Gastroesophageal sphincter (tissue), 4 donors: Measurements from ENCODE around the gene CMIP. TPM values are rescaled to one million over a fixed set of nuclear protein-coding genes. Genes with fewer than 3 reads are reported as not detected.

ENCODE experiments used
- ATAC-seq: fragments of 150-250 bp; one replicate; pipeline ENCODE4 v1.9.1; 2016; ENCODE audit warnings: mild to moderate bottlenecking, moderate library complexity
- H3K27ac ChIP-seq, 4 donors: fragments of 200-600 bp; sonication (generic) in 3 of 4; 1 replicate in 3 of 4; 2 replicates in 1 of 4; pipeline ENCODE4 v1.5.1; 2016 to 2019
- H3K27me3 ChIP-seq: fragments of 200-600 bp; sonication (generic); one replicate; pipeline ENCODE4 v1.5.1; 2019
- H3K36me3 ChIP-seq, 2 donors: fragments of 200-600 bp; sonication (generic); one replicate each; pipeline ENCODE4 v1.5.1; 2019; ENCODE audit warnings: control low read depth in 1 of 2
- H3K4me1 ChIP-seq, 3 donors: fragments of 200-600 bp; sonication (generic); 1 replicate in 2 of 3; 2 replicates in 1 of 3; pipeline ENCODE4 v1.5.1; 2016 to 2019; ENCODE audit warnings: control low read depth in 2 of 3
- H3K4me3 ChIP-seq, 2 donors: fragments of 200-600 bp; sonication (generic); one replicate each; pipeline ENCODE4 v1.5.1; 2019; ENCODE audit warnings: mild to moderate bottlenecking in 1 of 2, moderate library complexity in 1 of 2
- H3K9me3 ChIP-seq, 3 donors: fragments of 200-600 bp; sonication (generic); one replicate each; pipeline ENCODE4 v1.5.1; 2017 to 2019; ENCODE audit warnings: control low read depth in 2 of 3
- CTCF ChIP-seq, 4 experiments: fragments of 200-600 bp in 2 of 4; fragments of 450-650 bp in 2 of 4; sonication (generic) in 1 of 4; IDR thresholded peaks; one replicate each; pipeline ENCODE4 v1.5.1; 2017 to 2019; ENCODE audit warnings: antibody characterized with exemption in 4 of 4, mild to moderate bottlenecking in 2 of 4, moderate library complexity in 2 of 4
- EP300 ChIP-seq: sonication (generic); formaldehyde crosslinking; IDR thresholded peaks from one replicate; pipeline ENCODE4 v1.6.1; 2017; ENCODE audit warnings: antibody characterized with exemption, mild to moderate bottlenecking
- POLR2A ChIP-seq, 2 donors: fragments of 450-650 bp; IDR thresholded peaks; one replicate each; pipeline ENCODE4 v1.6.1; 2017; ENCODE audit warnings: antibody characterized with exemption in 2 of 2, mild to moderate bottlenecking in 2 of 2, moderate library complexity in 1 of 2
- POLR2AphosphoS5 ChIP-seq: sonication (generic); formaldehyde crosslinking; IDR thresholded peaks from one replicate; pipeline ENCODE4 v1.6.1; 2017; ENCODE audit warnings: antibody characterized with exemption
- WGBS, 2 donors: methylation state at CpG; one replicate each; pipeline ENCODE4 v1.1.5; 2018; ENCODE audit warnings: low coverage in 1 of 2; 5-methylcytosine and 5-hydroxymethylcytosine counted together
- total RNA-seq, 4 donors: library from RNA; depleted of rRNA; stranded (reverse); fragments of >200 nt; gene quantifications; one replicate each; pipeline ENCODE4 v1.1.0, GENCODE V29; 2016

Gene CMIP
- total RNA-seq, 4 donors from 2014 or later = 13.4 to 24.0 (median 19.2) TPM

GRCh38 chr16:81720973-81721906 lies 276.6 kb downstream of the CMIP start:
- H3K9me3 ChIP-seq = no peaks in the 10 kb centered on the region
- H3K27ac ChIP-seq = no peak overlapping the region
- no peak for TF ChIP-seq CTCF (IDR thresholded peaks at IDR 0.05)
- TF ChIP-seq POLR2AphosphoS5 = peak; percentile 82
- TF ChIP-seq EP300 = no peak
- H3K27me3 ChIP-seq = no peaks in the 10 kb centered on the region
- WGBS, 2 donors = 36 to 43% methylated on average over 8 to 10 of the region's 10 CpGs
- peaks cover 0 to 14% (median 5%) of the 10 kb centered on the region in 3 donors for H3K4me1 ChIP-seq
- H3K36me3 ChIP-seq = no peaks in the 10 kb centered on the region
- no peak overlapping the region for H3K4me3 ChIP-seq
- ATAC-seq = peak; percentile 20

- H3K4me1 ChIP-seq = peaks cover 0 to 14% (median 5%) of the 10 kb centered on the region in 3 donors
- TF ChIP-seq EP300 = no peak
- TF ChIP-seq CTCF (IDR thresholded peaks at IDR 0.05) = peak; percentile 59 to 84 (median 80)
- TF ChIP-seq POLR2AphosphoS5 = no peak
- TF ChIP-seq POLR2A (IDR thresholded peaks at IDR 0.05) = no peak
- ATAC-seq = peak; percentile 82
- no peaks in the 10 kb centered on the region for H3K36me3 ChIP-seq
- 30 to 43% methylated on average over 6 to 7 of the region's 8 CpGs for WGBS, 2 donors
- no peak overlapping the region for H3K4me3 ChIP-seq
- H3K27ac ChIP-seq = no peak overlapping the region
- no peaks in the 10 kb centered on the region for H3K9me3 ChIP-seq
- H3K27me3 ChIP-seq = no peaks in the 10 kb centered on the region
These were observed 278.6 kb downstream of the CMIP start for GRCh38 chr16:81723098-81723723.

GRCh38 chr16:81728435-81728834 lies 283.8 kb downstream of the CMIP start:
- Histone ChIP-seq H3K27me3 (no peaks in the 10 kb centered on the region), H3K36me3 (no peaks in the 10 kb centered on the region), H3K9me3 (no peaks in the 10 kb centered on the region), H3K4me1 (peaks cover 0 to 17% (median 9%) of the 10 kb centered on the region in 3 donors), H3K27ac (no peak overlapping the region), H3K4me3 (no peak overlapping the region)
- TF ChIP-seq POLR2AphosphoS5 (no peak), POLR2A (IDR thresholded peaks at IDR 0.05) (no peak), CTCF (IDR thresholded peaks at IDR 0.05) (no peak), EP300 (no peak)
- WGBS, 2 donors = 77% methylated on average over 4 of the region's 4 CpGs
- no peak for ATAC-seq

GRCh38 chr16:81729451-81729850 lies 284.8 kb downstream of the CMIP start:
- TF ChIP-seq EP300 = no peak
- no peaks in the 10 kb centered on the region for H3K27me3 ChIP-seq
- no peaks in the 10 kb centered on the region for H3K36me3 ChIP-seq
- no peak overlapping the region for H3K27ac ChIP-seq
- peaks cover 0 to 17% (median 9%) of the 10 kb centered on the region in 3 donors for H3K4me1 ChIP-seq
- no peak overlapping the region for H3K4me3 ChIP-seq
- no peaks in the 10 kb centered on the region for H3K9me3 ChIP-seq
- no peak for ATAC-seq
- WGBS, 2 donors = 86 to 90% methylated on average over 7 to 11 of the region's 16 CpGs

- peaks cover 0 to 17% (median 9%) of the 10 kb centered on the region in 3 donors for H3K4me1 ChIP-seq
- peak overlapping the region in 3 of 4 donors; percentile 66 to 72 (median 66) for H3K27ac ChIP-seq
- H3K9me3 ChIP-seq = no peaks in the 10 kb centered on the region
- WGBS, 2 donors = 0 to 20% methylated on average over 4 to 6 of the region's 47 CpGs
- H3K4me3 ChIP-seq = peak overlapping the region; percentile 2 to 50
- peak; percentile 32 to 60 (median 52) for TF ChIP-seq CTCF (IDR thresholded peaks at IDR 0.05)
- TF ChIP-seq POLR2A (IDR thresholded peaks at IDR 0.05) = no peak
- peak; percentile 27 for TF ChIP-seq EP300
- TF ChIP-seq POLR2AphosphoS5 = peak; percentile 13
- no peaks in the 10 kb centered on the region for H3K27me3 ChIP-seq
- ATAC-seq = peak; percentile 93
- H3K36me3 ChIP-seq = no peaks in the 10 kb centered on the region
These were observed 285.8 kb downstream of the CMIP start for GRCh38 chr16:81730090-81731051.
